GM18502 (cell line): ENCODE measurements around the gene LIN7B.

ENCODE experiments used
- ATAC-seq: cut with Tn5 transposase; IDR thresholded peaks from one replicate; pipeline ENCODE4 v1.9.1; 2021; ENCODE audit warnings: mild to moderate bottlenecking; ENCODE audit not compliant: unreplicated experiment, poor library complexity

The LIN7B gene

DNA sequence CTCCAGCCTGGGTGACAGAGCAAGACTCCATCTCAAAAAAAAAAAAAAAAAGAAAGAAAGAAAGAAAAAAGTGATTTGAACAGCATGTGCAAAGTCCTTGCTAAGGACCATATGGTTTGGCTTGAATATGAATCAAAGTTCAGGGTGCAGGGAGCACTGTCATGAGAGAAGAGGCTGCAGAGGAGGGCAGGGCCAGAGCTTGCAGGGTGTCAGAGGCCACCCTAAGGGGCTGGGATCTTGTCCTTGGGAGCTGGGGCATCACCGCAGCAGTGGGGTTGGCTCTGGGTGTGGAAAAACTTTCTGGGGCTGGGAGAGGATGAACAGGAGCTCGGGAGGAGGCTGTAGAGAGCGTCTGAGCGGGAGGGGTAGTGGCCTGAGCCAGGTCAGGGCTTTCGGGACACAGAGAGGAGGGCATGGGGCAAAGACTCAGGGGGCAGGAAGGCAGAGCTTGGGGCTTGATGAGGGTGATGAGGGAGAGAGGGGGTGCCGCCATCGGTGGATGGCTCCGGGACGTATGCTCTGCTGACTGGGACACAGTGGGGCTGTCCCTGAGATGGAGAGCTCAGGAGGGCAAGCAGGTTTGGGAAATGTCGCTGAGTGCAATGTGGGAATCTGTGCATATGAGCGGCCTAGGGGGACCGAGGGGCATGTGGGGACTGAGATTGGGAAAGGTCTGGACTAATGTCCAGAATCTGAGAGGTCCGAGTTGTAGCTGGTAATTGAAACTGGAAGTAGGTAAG, 46.5 kb downstream of the LIN7B start:
- ATAC-seq = no peak

DNA sequence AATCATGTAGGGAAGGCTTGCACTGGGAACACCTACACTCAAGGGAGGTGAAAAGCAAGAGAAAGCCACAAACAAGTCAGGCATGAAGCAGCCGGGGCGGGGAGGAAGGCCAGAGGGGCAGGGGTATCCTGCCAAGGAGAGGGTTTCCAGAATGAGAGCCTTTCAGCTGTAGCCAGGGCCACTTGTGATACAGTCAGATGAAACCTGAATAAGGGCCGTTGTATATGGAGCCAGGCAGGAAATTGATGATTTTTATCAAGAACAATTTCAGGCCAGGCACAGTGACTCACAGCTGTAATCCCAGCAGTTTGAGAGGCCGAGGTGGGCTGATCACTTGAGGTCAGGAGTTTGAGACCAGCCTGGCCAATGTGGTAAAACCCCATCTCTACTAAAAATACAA, 47.8 kb downstream of the LIN7B start:
- ATAC-seq = no peak

DNA sequence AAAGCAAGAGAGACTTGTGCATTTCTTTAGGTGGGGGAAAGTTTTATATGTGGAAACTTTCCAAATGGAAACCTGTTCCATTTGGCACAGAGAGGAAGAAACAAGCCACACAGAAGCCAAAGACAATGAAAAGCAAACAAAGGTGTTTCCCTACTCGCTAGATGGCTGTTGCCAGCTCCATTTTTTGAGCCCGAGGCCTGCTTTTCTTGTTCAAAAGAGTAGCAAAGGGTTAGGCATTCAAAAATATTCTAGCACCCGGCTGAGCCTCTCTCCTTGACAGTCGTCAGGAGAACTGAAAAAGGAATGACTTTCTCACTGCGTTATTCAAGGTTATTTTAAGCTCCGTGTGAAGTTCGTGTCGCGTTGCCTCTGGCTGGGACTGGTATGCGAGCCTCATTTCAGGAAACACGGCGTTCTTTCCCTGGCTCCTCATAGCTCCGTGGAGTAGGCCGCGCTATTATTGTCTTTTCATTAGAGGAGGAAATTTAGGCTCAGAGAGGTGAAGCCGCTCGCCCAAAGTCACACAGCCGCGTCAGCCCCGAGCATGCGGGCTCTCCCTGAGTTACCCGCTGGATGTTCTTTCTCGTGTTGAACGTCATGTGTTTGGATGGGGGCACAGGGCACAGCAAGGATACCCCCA, 51.1 kb downstream of the LIN7B start:
- no peak for ATAC-seq

DNA sequence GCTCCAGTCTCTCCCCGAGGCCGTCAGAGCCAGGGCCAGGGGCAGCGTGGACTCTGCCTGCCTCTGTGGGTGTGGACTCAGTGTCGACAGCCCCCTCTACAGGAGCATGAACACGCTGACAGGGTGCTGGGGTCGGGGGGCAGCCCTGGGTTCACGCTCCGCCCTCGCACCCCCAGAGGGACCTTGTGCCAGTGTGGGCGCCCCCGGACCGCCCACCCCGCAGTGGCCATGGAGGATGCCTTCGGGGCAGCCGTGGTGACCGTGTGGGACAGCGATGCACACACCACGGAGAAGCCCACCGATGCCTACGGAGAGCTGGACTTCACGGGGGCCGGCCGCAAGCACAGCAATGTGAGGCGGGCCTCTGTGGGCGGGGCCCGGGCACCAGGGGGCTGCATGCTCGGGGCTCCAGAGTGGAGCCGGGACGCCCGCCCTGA, 51.7 kb downstream of the LIN7B start:
- no peak for ATAC-seq

DNA sequence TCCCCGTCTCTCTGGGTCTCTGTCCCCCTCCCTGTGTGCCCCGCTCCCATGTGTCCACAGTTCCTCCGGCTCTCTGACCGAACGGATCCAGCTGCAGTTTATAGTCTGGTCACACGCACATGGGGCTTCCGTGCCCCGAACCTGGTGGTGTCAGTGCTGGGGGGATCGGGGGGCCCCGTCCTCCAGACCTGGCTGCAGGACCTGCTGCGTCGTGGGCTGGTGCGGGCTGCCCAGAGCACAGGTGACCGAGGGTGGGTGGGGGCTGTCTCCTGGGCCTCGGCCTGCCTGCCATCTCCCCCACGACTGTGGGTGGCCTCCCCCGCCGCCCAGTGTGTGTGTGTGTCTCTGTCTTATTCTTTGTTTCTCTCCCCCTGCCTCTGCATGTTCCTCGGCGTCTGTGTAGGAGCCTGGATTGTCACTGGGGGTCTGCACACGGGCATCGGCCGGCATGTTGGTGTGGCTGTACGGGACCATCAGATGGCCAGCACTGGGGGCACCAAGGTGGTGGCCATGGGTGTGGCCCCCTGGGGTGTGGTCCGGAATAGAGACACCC, 53.8 kb downstream of the LIN7B start:
- ATAC-seq = no peak
